ENCODE measurements around the gene IL4R.

Gene IL4R

GRCh38 chr16:27361987-27362386 is 48.2 kb downstream of the IL4R start:
- TF ChIP-seq CTCF (IDR thresholded peaks at IDR 0.05; ENCODE audit: borderline replicate concordance, insufficient read depth, low read depth, low read length) = no peak
- no peak overlapping the region for H3K4me3 ChIP-seq (ENCODE audit: low read depth, low read length)

GRCh38 chr16:27362570-27363245 is 48.9 kb downstream of the IL4R start:
- no peak overlapping the region for H3K4me3 ChIP-seq (ENCODE audit: low read depth, low read length)
- no peak for TF ChIP-seq CTCF (IDR thresholded peaks at IDR 0.05; ENCODE audit: borderline replicate concordance, insufficient read depth, low read depth, low read length)

- 0 out of 2 replicates have a peak, but pooled peaks have one; percentile 23 for TF ChIP-seq CTCF (IDR thresholded peaks at IDR 0.05; ENCODE audit: borderline replicate concordance, insufficient read depth, low read depth, low read length)
- H3K4me3 ChIP-seq (ENCODE audit: low read depth, low read length) = no peak overlapping the region
Observed at GRCh38 chr16:27363246-27363632, 49.5 kb downstream of the IL4R start.

GRCh38 chr16:27363797-27364196 is 50.0 kb downstream of the IL4R start:
- H3K4me3 ChIP-seq (ENCODE audit: low read depth, low read length) = no peak overlapping the region

GRCh38 chr16:27364493-27365141 is 50.8 kb downstream of the IL4R start:
- no peak for TF ChIP-seq CTCF (IDR thresholded peaks at IDR 0.05; ENCODE audit: borderline replicate concordance, insufficient read depth, low read depth, low read length)
- H3K4me3 ChIP-seq (ENCODE audit: low read depth, low read length) = no peak overlapping the region

More at GRCh38 chr16:27363797-27364196, 50.0 kb downstream of the IL4R start:
- no peak for TF ChIP-seq CTCF (IDR thresholded peaks at IDR 0.05; ENCODE audit: borderline replicate concordance, insufficient read depth, low read depth, low read length)

GRCh38 chr16:27365142-27366089 is 51.6 kb downstream of the IL4R start:
- H3K4me3 ChIP-seq (ENCODE audit: low read depth, low read length) = no peak overlapping the region
- TF ChIP-seq CTCF (IDR thresholded peaks at IDR 0.05; ENCODE audit: borderline replicate concordance, insufficient read depth, low read depth, low read length) = no peak

All from GM12875 (cell line).